Activated effector memory CD4-positive, alpha-beta T cell treated with Interleukin-2 at 50 U/mL for 16 hours (primary cell): Measurements from ENCODE around the gene GNAI1.

Experiments used
- DNase-seq: peaks from one replicate; pipeline ENCODE4 v3.0.0-alpha.2; 2020

GNAI1 gene

DNA sequence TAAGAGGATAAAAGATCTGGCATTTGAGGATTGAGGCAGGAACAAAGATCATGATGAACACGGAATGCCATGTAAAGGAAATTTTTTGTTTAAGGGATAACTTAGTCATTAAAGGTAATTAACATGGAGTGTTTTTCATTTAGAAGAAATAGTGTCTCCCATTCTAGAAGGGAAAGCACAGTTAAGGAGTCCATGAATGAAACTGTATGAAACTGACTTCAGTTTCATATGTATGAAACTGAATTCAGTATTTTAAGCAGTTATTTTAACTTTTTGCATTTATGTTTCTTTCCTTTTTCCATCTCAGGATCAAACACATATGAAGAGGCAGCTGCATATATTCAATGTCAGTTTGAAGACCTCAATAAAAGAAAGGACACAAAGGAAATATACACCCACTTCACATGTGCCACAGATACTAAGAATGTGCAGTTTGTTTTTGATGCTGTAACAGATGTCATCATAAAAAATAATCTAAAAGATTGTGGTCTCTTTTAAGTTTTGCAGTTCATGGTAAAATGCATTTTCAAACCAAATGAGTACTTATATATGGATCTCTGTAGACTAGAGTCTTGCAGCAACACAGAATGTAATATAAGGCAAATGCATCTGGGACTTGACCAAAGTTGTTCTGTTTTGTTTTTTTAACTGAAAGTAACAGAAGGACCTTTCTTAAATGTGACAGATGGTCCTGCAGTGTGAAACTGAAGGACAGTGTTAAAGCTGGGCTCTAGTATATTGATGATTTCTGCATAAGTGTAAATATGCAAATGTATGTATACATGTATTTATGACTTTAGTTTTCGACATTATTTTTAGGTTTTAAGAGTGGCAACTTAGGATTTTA is 82.6 kb downstream of the GNAI1 start:
- DNase-seq, result no peak

DNA sequence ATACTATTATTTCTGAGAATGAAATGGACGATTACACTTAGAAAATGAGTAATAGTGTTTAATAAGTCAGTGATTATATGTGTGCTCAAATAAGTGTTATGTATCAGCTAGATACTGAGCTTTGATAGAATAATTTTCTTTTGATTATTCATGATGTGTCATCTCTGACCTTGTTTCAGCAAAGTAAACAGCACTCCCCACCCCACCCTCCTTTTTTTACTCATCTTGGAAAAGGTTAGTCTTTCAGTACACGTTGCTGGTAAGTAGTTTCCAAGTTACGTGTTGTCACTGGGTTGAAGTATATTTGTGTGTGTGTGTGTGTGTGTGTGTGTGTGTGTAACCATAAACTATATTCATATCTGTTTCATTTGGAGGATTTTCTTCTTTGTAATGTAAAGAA is 84.1 kb downstream of the GNAI1 start:
- DNase-seq, result no peak

- DNase-seq, result no peak
Observed at GRCh38 chr7:80220022-80220634, 85.5 kb downstream of the GNAI1 start.

- DNase-seq, result no peak
Observed at GRCh38 chr7:80224415-80224814, 89.8 kb downstream of the GNAI1 start.

DNA sequence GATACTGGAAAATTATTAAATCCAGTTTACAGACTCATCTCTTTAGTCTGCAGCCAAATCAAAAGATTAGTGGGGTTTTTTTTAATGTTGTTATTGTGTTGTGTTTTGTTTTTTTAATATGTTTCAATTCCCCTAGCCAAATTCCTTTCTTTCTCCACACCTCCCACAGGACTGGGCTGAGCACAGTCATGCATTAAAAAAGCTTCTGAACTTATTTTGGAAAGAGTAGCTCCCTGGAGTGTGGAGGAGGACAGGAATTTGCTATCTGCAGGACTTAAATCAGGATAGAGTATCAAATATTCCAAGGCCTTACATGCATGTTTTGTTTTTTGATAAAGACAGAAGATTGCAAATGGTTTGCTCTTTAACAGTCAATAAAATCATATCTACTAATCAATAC is 90.7 kb downstream of the GNAI1 start:
- no peak for DNase-seq

- DNase-seq, result no peak
Observed at GRCh38 chr7:80226629-80227028, 92.0 kb downstream of the GNAI1 start.

DNA sequence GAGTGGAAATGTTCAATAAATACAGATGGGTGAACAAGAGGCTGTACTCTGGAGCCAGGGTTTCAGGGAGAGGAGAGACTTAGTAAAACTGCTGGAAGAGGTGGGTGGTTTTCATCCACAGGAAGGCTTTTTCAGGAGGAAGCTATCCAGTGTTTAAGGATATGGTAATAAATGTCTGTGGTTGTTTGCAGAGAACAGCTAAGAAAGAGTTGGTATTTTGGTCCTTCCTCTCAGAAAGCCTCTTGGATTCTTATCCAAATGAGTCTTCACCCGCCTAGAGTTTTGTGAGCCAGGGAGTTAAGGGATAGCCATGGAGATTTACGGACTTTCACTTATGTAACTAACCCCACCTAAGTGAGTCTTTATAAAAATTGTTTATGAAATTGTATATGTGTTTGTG is 95.7 kb downstream of the GNAI1 start:
- DNase-seq, result no peak

DNA sequence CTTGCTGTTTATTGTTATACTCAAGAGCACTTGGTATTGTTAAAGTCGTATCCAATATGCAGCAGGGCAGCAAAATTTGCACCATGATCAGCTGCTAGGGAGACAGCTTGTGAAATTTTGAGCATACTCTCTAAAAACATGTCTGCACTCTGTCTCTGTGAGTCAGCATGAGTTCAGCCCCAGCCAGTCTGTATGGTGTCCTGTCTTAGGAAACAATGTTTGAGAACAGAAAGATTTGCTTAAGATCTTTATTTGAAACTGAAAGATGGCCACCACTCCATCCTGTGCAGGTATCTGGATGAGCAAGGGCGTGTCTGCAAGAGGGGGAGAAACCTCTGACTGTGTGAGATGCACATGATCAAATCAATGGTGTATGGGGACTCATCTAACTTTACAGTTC is 97.1 kb downstream of the GNAI1 start:
- DNase-seq, result no peak

DNA sequence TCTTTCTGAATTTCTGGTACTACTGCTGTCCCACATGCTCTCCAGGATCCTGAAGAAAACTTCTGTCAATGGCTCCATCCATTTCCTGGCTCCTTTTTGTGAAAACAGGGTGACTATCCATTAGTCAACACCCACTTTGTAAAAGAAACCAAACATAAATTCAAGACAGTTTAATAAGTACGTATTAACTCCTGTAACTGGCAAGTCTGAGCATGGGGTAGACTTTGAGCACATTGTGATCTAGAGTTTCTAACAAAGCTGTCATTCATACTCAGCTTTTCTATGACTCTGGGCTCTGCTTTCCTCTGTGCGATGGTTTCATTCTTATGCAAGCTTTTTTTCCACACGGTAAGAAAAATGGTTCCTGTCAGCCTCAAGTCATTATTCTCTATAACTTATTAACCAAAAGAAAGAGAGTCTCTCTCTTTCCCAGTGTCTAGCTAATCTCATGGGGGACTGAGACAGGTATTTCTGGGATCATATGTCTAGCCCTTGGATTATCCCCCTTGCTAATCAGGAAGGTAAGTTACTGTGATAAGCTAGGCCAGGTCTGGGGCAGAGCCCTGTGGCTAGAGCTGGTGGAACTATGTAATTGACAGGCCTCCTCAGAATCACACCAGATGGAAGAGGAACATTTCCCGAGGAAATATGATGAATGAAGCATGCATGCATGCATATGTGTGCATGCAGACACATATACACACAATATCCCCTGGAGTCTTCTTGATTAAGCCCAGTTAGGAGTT is 98.5 kb downstream of the GNAI1 start:
- DNase-seq, result no peak

GRCh38 chr7:80235334-80235733 is 100.7 kb downstream of the GNAI1 start:
- DNase-seq, result no peak

GRCh38 chr7:80236681-80237080 is 102.0 kb downstream of the GNAI1 start:
- no peak for DNase-seq

DNA sequence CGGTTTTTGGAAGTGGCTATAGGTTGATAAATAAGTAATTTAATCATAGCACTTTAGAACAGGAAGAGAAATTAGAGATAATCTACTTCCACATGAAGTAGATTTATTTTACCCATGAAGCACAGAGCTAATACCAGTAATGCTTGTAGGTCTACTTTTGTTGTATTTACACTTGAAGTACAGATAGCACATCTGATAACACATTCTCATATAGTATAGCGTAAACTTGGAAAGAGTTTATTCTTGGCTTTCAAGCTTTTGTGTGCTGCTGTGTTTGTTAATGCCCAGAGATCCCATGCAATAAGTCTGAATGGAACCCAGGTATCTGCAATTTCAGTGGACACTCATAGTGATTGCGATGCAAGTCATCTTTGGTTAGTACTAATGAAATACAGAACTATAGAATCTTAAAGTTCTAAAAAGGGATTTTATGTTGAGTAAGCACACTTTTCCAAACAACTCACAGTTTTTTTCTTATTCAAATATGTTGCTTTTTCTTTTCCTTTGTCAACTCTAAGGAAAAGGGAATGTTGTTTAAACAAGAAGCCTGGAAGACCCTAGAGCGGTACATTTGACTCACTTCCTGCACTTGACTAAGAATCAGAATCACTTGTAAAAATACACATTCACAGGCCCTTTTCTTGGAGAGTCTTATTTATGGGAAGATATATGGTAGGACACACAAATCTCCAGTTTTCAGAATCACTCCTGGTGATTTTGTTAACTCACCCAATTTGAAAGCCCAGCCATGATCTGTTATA is 105.8 kb downstream of the GNAI1 start:
- no peak for DNase-seq

- no peak for DNase-seq
Observed at GRCh38 chr7:80241671-80242070, 107.0 kb downstream of the GNAI1 start.

DNA sequence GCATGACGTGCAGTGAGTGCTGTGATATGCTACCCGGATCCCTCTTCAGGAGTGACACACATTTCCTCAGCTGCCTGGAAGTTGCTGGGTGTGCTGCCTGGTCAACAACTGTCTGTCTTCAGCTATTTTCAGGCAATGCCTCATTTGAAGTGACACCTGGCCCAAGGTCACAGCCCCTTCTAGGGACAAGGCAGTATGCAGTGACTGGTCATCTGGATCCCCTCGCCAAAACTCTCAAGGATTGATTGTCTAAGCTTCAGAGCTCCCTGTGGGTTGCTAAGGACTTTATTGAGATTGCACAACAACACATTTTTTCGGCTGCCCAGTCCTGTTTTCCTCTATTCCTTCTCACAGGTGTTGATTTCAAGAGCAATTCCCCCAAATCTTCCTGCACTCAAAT is 108.8 kb downstream of the GNAI1 start:
- DNase-seq, result no peak

GRCh38 chr7:80244206-80244916 is 109.7 kb downstream of the GNAI1 start:
- DNase-seq, result no peak

GRCh38 chr7:80247144-80247543 is 112.5 kb downstream of the GNAI1 start:
- DNase-seq, result no peak

DNA sequence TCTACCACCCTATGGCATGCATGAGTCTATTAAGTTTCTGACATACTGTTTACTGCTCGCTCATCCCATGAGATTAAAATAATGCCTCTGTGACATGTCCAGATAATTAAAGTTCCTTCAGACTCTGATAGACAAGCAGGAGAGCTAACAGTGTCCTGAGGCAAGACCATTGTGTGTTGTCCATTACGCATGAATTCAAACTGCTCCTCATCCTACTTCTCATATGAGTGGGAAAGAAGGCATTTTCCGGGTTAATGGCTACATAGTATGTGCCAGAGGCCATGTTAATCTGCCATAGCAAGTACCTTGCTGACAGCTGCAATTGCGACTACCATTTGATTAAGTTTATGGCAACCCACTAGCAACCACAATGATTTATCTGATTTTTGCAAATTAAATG is 113.3 kb downstream of the GNAI1 start:
- DNase-seq, result no peak

DNA sequence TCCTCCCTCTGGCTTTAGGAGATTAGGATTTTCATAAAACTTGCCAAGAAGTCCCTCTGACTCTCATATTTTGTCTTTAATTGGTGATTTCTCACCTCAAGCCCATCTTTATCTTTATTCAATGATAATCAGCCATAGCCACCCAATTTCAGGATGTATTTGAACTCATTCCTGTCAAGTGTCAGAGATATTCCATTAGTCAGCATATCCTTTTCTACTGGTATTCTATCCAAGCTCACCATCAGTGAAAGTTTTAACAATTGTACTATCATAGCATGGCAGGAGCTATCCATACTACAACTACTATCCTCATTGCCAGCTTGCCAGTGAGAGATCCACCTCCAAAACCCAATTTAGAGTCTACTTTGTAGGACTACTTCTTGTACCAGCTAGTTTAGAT is 114.6 kb downstream of the GNAI1 start:
- no peak for DNase-seq

DNA sequence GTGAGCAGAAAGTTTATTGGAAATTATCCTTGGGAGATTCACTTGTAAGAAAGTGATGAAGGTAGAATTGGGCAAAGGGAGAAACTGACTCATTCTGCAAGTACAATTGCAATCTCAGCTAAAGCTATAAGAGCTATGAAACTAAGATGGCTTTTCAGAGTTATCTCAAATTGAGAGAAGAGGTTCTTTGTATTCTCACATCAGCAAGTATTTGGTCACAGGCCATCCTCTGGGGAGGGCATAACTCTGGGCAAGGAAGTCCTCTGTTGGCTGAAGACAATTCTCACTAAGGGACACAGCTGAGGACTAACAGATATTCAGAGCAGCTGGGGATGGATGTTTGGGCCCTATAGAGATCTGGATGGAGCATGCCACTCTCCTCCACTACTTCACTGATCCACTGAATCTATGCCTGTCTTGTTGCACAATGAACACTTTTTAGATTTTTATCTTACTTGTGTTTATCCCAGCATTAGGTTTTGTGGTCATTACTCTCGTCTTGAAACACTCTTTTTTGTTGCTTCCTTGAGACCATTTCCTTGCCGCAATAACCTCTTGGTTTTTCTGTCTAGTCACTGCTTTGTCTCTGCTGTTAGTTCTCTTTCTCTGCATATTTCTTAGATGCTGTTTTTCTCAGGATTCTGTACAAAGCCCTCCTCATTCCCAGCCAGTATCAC is 115.1 kb downstream of the GNAI1 start:
- no peak for DNase-seq

DNA sequence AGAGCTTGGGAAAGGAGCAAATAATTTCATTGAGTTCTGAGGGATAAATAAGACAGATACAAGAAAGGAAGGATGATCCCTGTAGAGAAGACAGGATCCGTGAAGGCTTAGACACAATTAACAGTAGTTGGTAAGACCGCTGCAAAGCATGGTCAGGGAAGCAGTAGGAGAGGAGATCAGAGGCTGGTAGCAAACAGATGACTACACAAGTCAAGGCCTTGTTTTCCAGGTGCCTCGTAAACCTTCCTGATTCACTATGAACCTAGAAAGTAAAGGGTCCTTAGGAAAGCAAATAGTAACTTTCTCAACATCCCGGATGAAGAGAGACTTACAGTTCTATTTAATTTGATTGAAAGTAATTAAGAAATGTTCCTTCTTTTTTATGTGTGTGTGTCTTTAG is 118.6 kb downstream of the GNAI1 start:
- DNase-seq, result no peak

DNA sequence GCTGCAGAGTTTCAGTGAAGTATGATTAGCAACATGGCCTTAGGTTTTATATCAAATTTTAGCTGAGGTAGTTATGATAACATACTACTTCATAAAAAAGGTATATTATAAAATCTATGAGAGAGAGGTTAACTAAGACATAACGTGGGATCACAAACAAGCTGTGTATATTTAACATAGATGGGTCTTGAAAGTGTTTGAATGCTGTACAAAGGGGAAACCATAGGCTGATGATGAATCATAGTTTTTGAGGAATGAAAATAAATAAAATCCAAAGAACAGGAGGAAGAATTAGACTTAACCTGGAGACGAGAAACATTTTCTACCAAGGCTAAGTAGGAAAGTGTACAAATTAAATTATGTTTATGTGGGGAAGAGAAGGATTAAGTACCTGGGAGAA is 119.0 kb downstream of the GNAI1 start:
- DNase-seq, result no peak

DNA sequence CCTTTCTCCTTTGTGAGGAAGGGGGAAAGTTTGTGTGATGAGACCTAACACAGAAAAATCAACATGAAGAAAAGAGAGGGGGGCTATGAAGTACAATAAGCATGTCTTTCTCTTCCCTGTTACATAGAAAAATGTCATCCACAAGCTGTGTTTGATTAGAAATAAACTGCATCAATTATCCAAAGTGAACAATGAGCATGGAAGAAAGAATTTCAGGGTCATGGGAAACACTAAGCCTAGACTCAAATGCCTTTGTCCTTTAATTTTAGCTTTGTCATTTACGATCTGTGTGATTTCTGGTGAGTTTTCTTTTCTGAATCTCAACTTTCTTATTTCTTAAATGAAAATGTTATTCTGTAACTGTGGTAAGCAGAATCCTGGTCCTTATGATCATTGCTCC is 121.0 kb downstream of the GNAI1 start:
- no peak for DNase-seq
